PC-3 (cell line): ENCODE data around the gene UNC5C.

Experiments
- EZH2phosphoT487 ChIP-seq: fragments of 300-600 bp; sonication (generic); IDR thresholded peaks from 2 replicates; pipeline ENCODE4 v1.6.1; 2018; ENCODE audit warnings: mild to moderate bottlenecking, antibody characterized with exemption, low read length, borderline replicate concordance
- TF ChIP-seq, protein P1 (sequence below): fragments of 300-600 bp; sonication (generic); conservative IDR thresholded peaks from 2 replicates; pipeline ENCODE4 v1.5.1; 2017; ENCODE audit warnings: antibody characterized with exemption, low read depth, mild to moderate bottlenecking, low read length

DNA sequence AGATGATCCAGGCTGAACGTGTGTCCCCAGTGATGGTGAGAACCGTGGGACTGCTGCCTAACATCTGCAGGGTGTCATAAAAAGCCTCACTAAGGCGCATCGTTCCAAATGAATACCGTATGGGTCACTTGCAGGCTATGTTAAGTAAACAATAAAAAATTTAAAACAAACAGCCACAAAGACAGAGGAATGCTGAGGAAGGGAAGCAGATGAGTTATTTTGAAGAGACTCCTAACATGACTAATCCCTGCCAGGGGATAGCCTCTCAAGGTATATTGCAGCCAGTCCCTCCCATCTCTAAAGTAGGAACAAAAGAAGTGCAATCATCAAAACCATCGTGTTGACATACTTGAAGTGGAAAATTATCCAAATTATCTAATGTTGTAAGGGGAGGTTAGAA, 83.8 kb downstream of the UNC5C start:
- TF ChIP-seq EZH2phosphoT487, result no peak
- TF ChIP-seq, protein P1, sequence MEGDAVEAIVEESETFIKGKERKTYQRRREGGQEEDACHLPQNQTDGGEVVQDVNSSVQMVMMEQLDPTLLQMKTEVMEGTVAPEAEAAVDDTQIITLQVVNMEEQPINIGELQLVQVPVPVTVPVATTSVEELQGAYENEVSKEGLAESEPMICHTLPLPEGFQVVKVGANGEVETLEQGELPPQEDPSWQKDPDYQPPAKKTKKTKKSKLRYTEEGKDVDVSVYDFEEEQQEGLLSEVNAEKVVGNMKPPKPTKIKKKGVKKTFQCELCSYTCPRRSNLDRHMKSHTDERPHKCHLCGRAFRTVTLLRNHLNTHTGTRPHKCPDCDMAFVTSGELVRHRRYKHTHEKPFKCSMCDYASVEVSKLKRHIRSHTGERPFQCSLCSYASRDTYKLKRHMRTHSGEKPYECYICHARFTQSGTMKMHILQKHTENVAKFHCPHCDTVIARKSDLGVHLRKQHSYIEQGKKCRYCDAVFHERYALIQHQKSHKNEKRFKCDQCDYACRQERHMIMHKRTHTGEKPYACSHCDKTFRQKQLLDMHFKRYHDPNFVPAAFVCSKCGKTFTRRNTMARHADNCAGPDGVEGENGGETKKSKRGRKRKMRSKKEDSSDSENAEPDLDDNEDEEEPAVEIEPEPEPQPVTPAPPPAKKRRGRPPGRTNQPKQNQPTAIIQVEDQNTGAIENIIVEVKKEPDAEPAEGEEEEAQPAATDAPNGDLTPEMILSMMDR, result no peak
